ENCODE data around the gene MAP3K10.

- no peak for TF ChIP-seq EZH2 (IDR thresholded peaks at IDR 0.05; ENCODE audit: low read length, unreplicated experiment)
- TF ChIP-seq, protein P1, sequence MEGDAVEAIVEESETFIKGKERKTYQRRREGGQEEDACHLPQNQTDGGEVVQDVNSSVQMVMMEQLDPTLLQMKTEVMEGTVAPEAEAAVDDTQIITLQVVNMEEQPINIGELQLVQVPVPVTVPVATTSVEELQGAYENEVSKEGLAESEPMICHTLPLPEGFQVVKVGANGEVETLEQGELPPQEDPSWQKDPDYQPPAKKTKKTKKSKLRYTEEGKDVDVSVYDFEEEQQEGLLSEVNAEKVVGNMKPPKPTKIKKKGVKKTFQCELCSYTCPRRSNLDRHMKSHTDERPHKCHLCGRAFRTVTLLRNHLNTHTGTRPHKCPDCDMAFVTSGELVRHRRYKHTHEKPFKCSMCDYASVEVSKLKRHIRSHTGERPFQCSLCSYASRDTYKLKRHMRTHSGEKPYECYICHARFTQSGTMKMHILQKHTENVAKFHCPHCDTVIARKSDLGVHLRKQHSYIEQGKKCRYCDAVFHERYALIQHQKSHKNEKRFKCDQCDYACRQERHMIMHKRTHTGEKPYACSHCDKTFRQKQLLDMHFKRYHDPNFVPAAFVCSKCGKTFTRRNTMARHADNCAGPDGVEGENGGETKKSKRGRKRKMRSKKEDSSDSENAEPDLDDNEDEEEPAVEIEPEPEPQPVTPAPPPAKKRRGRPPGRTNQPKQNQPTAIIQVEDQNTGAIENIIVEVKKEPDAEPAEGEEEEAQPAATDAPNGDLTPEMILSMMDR (conservative IDR thresholded peaks at IDR 0.05; ENCODE audit: low read depth, low read length): no peak
Observed at GRCh38 chr19:40143612-40144011, 47.6 kb upstream of the MAP3K10 start.
